Activated CD4-positive, alpha-beta T cell treated with anti-CD3 and anti-CD28 coated beads, Interleukin-2, Interleukin-6, amounts not matched to agents 100 ng/mL and 50 ng/mL, durations not matched to agents 16 hours and 8 hours (primary cell): ENCODE data around the gene FAXC.
"Not testable (repeated sequence)": the region's sequence is repeated elsewhere in the genome, so short reads cannot be mapped to it uniquely, and the experiment has no call there.

Experiments
- DNase-seq: peaks from one replicate; pipeline ENCODE4 v3.0.0-alpha.2; 2020

Gene FAXC

GRCh38 chr6:99338188-99338587 is 11.3 kb downstream of the FAXC start:
- no peak for DNase-seq

GRCh38 chr6:99335298-99335697 is 14.2 kb downstream of the FAXC start:
- not testable (repeated sequence) for DNase-seq

GRCh38 chr6:99334526-99335127 is 14.8 kb downstream of the FAXC start:
- peak; percentile 69 for DNase-seq

GRCh38 chr6:99333068-99333467 is 16.4 kb downstream of the FAXC start:
- peak; percentile 25 for DNase-seq

GRCh38 chr6:99331531-99331930 is 17.9 kb downstream of the FAXC start:
- DNase-seq, result no peak

GRCh38 chr6:99330159-99330558 is 19.3 kb downstream of the FAXC start:
- peak; percentile 88 for DNase-seq

GRCh38 chr6:99324996-99325395 is 24.5 kb downstream of the FAXC start:
- no peak for DNase-seq

- DNase-seq, result no peak
Observed at GRCh38 chr6:99318566-99318965, 30.9 kb downstream of the FAXC start.

GRCh38 chr6:99312354-99312753 is 37.1 kb downstream of the FAXC start:
- no peak for DNase-seq

- DNase-seq, result no peak
Observed at GRCh38 chr6:99310553-99310952, 38.9 kb downstream of the FAXC start.

GRCh38 chr6:99309557-99309956 is 39.9 kb downstream of the FAXC start:
- DNase-seq, result no peak

- DNase-seq, result no peak
Observed at GRCh38 chr6:99308788-99309187, 40.7 kb downstream of the FAXC start.

GRCh38 chr6:99307295-99307907 is 42.1 kb downstream of the FAXC start:
- no peak for DNase-seq

- no peak for DNase-seq
Observed at GRCh38 chr6:99306341-99306740, 43.1 kb downstream of the FAXC start.

- no peak for DNase-seq
Observed at GRCh38 chr6:99305021-99305554, 44.4 kb downstream of the FAXC start.

- no peak for DNase-seq
Observed at GRCh38 chr6:99297415-99297814, 52.1 kb downstream of the FAXC start.

- no peak for DNase-seq
Observed at GRCh38 chr6:99297006-99297405, 52.5 kb downstream of the FAXC start.

- DNase-seq, result no peak
Observed at GRCh38 chr6:99296261-99296660, 53.2 kb downstream of the FAXC start.

GRCh38 chr6:99295276-99295675 is 54.2 kb downstream of the FAXC start:
- DNase-seq, result no peak

- DNase-seq, result no peak
Observed at GRCh38 chr6:99294786-99295185, 54.7 kb downstream of the FAXC start.

- DNase-seq, result no peak
Observed at GRCh38 chr6:99289701-99290100, 59.8 kb downstream of the FAXC start.

- no peak for DNase-seq
Observed at GRCh38 chr6:99288668-99289067, 60.8 kb downstream of the FAXC start.

GRCh38 chr6:99287523-99287922 is 62.0 kb downstream of the FAXC start:
- DNase-seq, result no peak

GRCh38 chr6:99285881-99286280 is 63.6 kb downstream of the FAXC start:
- DNase-seq, result no peak
